Thyroid gland (tissue), 4 donors: ENCODE results near the gene DNAH14. TPM values are rescaled to one million over a fixed set of nuclear protein-coding genes. Genes with fewer than 3 reads are reported as not detected.
"Not testable (repeated sequence)": the region's sequence is repeated elsewhere in the genome, so short reads cannot be mapped to it uniquely, and the experiment has no call there.

Experiments used
- DNase-seq, 2 donors: peaks; one replicate each; pipeline ENCODE4 v3.0.0-alpha.2; 2019
- H3K27ac ChIP-seq, 3 donors: fragments of 200-600 bp; sonication (generic); 1 replicate in 2 of 3; 2 replicates in 1 of 3; pipeline ENCODE4 v1.5.1; 2016 to 2019; ENCODE audit warnings: mild to moderate bottlenecking in 1 of 3, moderate library complexity in 1 of 3
- H3K27me3 ChIP-seq: fragments of 200-600 bp; sonication (generic); one replicate; pipeline ENCODE4 v1.5.1; 2019
- H3K36me3 ChIP-seq, 2 donors: fragments of 200-600 bp; sonication (generic); one replicate each; pipeline ENCODE4 v1.5.1; 2016 to 2019
- H3K4me1 ChIP-seq, 2 donors: fragments of 200-600 bp; sonication (generic); one replicate each; pipeline ENCODE4 v1.5.1; 2017 to 2019
- H3K4me3 ChIP-seq, 3 donors: fragments of 200-600 bp; sonication (generic); replicated peaks in 1 of 3; 1 replicate in 2 of 3; 2 replicates in 1 of 3; pipeline ENCODE4 v1.5.1; 2016; ENCODE audit warnings: mild to moderate bottlenecking in 1 of 3
- H3K9me3 ChIP-seq: fragments of 200-600 bp; sonication (generic); one replicate; pipeline ENCODE4 v1.5.1; 2017
- POLR2A ChIP-seq, 2 donors: fragments of 450-650 bp; IDR thresholded peaks; one replicate each; pipeline ENCODE4 v1.6.1; 2017; ENCODE audit warnings: antibody characterized with exemption in 2 of 2, mild to moderate bottlenecking in 2 of 2, moderate library complexity in 1 of 2
- WGBS, 2 donors: methylation state at CpG; one replicate each; pipeline ENCODE4 v1.1.5; 2017; 5-methylcytosine and 5-hydroxymethylcytosine counted together
- intact Hi-C: fragments of 100-400 bp; cut with DNase I; formaldehyde crosslinking; loops from one replicate; pipeline ENCODE4 v1.15.1; 2023
- total RNA-seq, 4 donors: library from RNA; depleted of rRNA; stranded (reverse); fragments of >200 nt; gene quantifications; one replicate each; pipeline ENCODE4 v1.2.3, GENCODE V29; 2016
- TF ChIP-seq, protein P1 (sequence below), 6 experiments: fragments of 200-600 bp in 3 of 6; fragments of 450-650 bp in 3 of 6; sonication (generic) in 3 of 6; IDR thresholded peaks; one replicate each; pipeline ENCODE4 v1.5.1; 2016 to 2019; ENCODE audit warnings: antibody characterized with exemption in 6 of 6, mild to moderate bottlenecking in 2 of 6, inconsistent platforms in 1 of 6, moderate library complexity in 1 of 6

Gene DNAH14
- total RNA-seq, 4 donors from 2014 or later, result 60.5 to 75.9 (median 69.2) TPM

DNA sequence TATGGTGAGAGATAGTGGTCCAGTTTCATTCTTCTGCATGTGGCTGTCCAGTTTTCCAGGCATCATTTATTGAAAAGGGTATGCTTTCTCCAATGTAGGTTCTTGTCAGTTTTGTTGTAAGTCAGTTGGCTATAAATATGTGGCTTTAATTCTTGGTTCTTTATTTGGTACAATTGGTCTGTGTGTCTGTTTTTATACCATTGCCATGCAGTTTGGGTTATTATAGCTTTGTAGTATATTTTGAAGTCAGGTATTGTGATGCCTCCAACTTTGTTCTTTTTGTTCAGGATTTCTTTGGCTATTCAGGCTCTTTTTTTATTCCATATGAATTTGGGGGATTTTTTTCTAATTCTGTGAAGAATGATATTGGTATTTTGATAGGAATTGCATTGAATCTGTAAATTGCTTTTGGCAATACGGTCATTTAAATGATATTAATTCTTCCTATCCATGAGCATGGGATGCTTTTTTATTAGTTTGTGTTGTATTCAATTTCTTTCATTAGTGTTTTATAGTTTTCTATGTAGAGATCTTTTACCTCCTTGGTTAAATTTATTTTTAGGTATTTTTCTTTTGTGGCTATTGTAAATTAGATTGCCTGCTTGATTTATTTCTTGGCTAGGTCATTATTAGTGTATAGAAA lies 3.3 kb downstream of the DNAH14 start:
- intact Hi-C loops, result no loop called here
- TF ChIP-seq, protein P1, sequence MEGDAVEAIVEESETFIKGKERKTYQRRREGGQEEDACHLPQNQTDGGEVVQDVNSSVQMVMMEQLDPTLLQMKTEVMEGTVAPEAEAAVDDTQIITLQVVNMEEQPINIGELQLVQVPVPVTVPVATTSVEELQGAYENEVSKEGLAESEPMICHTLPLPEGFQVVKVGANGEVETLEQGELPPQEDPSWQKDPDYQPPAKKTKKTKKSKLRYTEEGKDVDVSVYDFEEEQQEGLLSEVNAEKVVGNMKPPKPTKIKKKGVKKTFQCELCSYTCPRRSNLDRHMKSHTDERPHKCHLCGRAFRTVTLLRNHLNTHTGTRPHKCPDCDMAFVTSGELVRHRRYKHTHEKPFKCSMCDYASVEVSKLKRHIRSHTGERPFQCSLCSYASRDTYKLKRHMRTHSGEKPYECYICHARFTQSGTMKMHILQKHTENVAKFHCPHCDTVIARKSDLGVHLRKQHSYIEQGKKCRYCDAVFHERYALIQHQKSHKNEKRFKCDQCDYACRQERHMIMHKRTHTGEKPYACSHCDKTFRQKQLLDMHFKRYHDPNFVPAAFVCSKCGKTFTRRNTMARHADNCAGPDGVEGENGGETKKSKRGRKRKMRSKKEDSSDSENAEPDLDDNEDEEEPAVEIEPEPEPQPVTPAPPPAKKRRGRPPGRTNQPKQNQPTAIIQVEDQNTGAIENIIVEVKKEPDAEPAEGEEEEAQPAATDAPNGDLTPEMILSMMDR (IDR thresholded peaks at IDR 0.05), result no peak
- no peak for TF ChIP-seq POLR2A (IDR thresholded peaks at IDR 0.05)
- H3K27me3 ChIP-seq, result no peaks in the 10 kb centered on the region
- peaks cover 0 to 7% of the 10 kb centered on the region in 2 donors for H3K4me1 ChIP-seq
- H3K4me3 ChIP-seq, result no peak overlapping the region
- WGBS, 2 donors, result 96 to 98% methylated on average over 1 of the region's 1 CpG
- no peaks in the 10 kb centered on the region for H3K9me3 ChIP-seq
- no peaks in the 10 kb centered on the region for H3K36me3 ChIP-seq
- no peak for DNase-seq
- no peak overlapping the region for H3K27ac ChIP-seq

- TF ChIP-seq, protein P1 (IDR thresholded peaks at IDR 0.05), result no peak
- no peak for TF ChIP-seq POLR2A (IDR thresholded peaks at IDR 0.05)
- Histone ChIP-seq H3K9me3 (no peaks in the 10 kb centered on the region), H3K4me3 (no peak overlapping the region), H3K4me1 (peaks cover 0 to 7% of the 10 kb centered on the region in 2 donors), H3K36me3 (no peaks in the 10 kb centered on the region), H3K27ac (no peak overlapping the region), H3K27me3 (no peaks in the 10 kb centered on the region)
- intact Hi-C loops, result no loop called here
- 97 to 98% methylated on average over 4 of the region's 4 CpGs for WGBS, 2 donors
- DNase-seq, result no peak
These were observed 4.1 kb downstream of the DNAH14 start for GRCh38 chr1:224933584-224933983.

GRCh38 chr1:224938652-224939051 lies 9.2 kb downstream of the DNAH14 start:
- H3K27ac ChIP-seq, result no peak overlapping the region
- no peaks in the 10 kb centered on the region for H3K4me1 ChIP-seq
- H3K36me3 ChIP-seq, result no peaks in the 10 kb centered on the region
- DNase-seq, result no peak
- no peak overlapping the region for H3K4me3 ChIP-seq
- WGBS, 2 donors, result 97 to 98% methylated on average over 4 of the region's 4 CpGs
- no peak for TF ChIP-seq POLR2A (IDR thresholded peaks at IDR 0.05)
- TF ChIP-seq, protein P1 (IDR thresholded peaks at IDR 0.05), result no peak
- intact Hi-C loops, result no loop called here
- H3K27me3 ChIP-seq, result no peaks in the 10 kb centered on the region
- no peaks in the 10 kb centered on the region for H3K9me3 ChIP-seq

DNA sequence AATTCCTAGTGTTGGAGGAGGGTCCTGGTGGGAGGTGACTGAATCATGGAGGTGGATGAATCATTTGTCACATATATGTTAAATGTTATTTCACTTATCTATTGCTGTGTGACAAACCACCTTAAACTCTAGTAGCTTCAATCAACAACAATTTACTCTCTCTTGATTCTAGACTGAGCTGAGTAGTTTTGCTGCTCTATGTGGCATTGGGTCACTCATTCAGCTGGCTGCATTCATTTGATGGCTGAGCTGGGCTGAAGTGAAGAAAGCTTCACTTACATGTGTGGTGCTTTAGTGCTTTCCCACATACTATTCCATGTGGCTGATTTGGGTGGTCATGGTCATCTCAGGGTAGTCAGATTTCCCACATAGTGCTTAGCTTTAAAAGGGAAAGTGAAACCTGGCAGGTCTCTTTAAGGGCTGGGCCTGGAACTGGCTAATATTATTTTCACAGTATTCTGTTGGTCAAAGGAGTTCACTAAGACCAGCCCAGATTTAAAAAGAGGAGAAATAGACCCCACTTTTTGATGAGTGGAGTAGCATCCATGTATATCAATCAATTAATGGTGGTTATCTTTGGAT lies 10.5 kb downstream of the DNAH14 start:
- H3K27ac ChIP-seq, result no peak overlapping the region
- no peaks in the 10 kb centered on the region for H3K4me1 ChIP-seq
- no peak overlapping the region for H3K4me3 ChIP-seq
- H3K9me3 ChIP-seq, result no peaks in the 10 kb centered on the region
- intact Hi-C loops, result no loop called here
- no peak for DNase-seq
- no peaks in the 10 kb centered on the region for H3K27me3 ChIP-seq
- no peak for TF ChIP-seq POLR2A (IDR thresholded peaks at IDR 0.05)
- TF ChIP-seq, protein P1 (IDR thresholded peaks at IDR 0.05), result no peak
- H3K36me3 ChIP-seq, result no peaks in the 10 kb centered on the region

- DNase-seq, H3K27ac ChIP-seq, H3K36me3 ChIP-seq, H3K9me3 ChIP-seq, H3K27me3 ChIP-seq, H3K4me3 ChIP-seq, H3K4me1 ChIP-seq, intact Hi-C loops: not testable (repeated sequence)
- 98 to 99% methylated on average over 3 of the region's 3 CpGs for WGBS, 2 donors
These were observed 11.3 kb downstream of the DNAH14 start for GRCh38 chr1:224940735-224941134.

- H3K4me3 ChIP-seq, intact Hi-C loops, H3K27me3 ChIP-seq, DNase-seq, H3K27ac ChIP-seq, H3K9me3 ChIP-seq, H3K36me3 ChIP-seq, H3K4me1 ChIP-seq: not testable (repeated sequence)
- WGBS, 2 donors, result 91 to 94% methylated on average over 8 to 9 of the region's 10 CpGs
These were observed 16.3 kb downstream of the DNAH14 start for GRCh38 chr1:224945651-224946348.

- 94 to 98% methylated on average over 6 of the region's 6 CpGs for WGBS, 2 donors
- H3K27ac ChIP-seq, DNase-seq, intact Hi-C loops, H3K4me1 ChIP-seq, H3K4me3 ChIP-seq, H3K27me3 ChIP-seq, H3K36me3 ChIP-seq, H3K9me3 ChIP-seq: not testable (repeated sequence)
These were observed 16.8 kb downstream of the DNAH14 start for GRCh38 chr1:224946349-224946691.
